HepG2 (cell line): ENCODE measurements around the gene VRK2. TPM values are rescaled to one million over a fixed set of nuclear protein-coding genes. Genes with fewer than 3 reads are reported as not detected.

Experiments
- ATAC-seq: fragments of 200-7000 bp; cut with Tn5 transposase; 3 replicates; pipeline ENCODE4 v1.9.1; 2020; ENCODE audit warnings: mild to moderate bottlenecking, moderate library complexity
- BruUV-seq: library from RNA; stranded (reverse); fragments of 400-500 nt; replicated peaks from 2 replicates; lab custom pipeline; 2021; lab: Mats Ljungman, UMichigan
- CTCF ChIA-PET: fragments of 300-600 bp; formaldehyde crosslinking; extraction: SDS; loops from one replicate; lab custom pipeline; 2021; ENCODE audit warnings: low total read pairs, inconsistent platforms, low intra/inter-chr PET ratio; lab: Yijun Ruan, JAX
- POLR2A ChIA-PET: fragments of 350-600 bp; sonication (Branson Sonifier 250); formaldehyde crosslinking; loops from one replicate; lab custom pipeline; 2020; ENCODE audit warnings: antibody characterized with exemption, inconsistent platforms; lab: Yijun Ruan, JAX
- DNase-seq: peaks from one replicate; pipeline ENCODE4 v3.0.0-alpha.2; 2015; ENCODE audit warnings: low spot score
- FAIRE-seq: peaks from 3 replicates; lab custom pipeline; 2011; peaks lifted over from hg19 to GRCh38; lab: Jason Lieb, UNC
- H2AFZ ChIP-seq: one replicate; pipeline ENCODE4 v1.6.1; 2011; ENCODE audit warnings: low read length, inconsistent platforms
- H3K27ac ChIP-seq: fragments of 300-600 bp; 3 replicates; pipeline ENCODE4 v1.8.0; 2011; ENCODE audit warnings: mixed run types, mild to moderate bottlenecking, mixed read lengths, low read length, inconsistent platforms; ENCODE audit not compliant: insufficient read depth; ENCODE audit errors: extremely low read length
- H3K27me3 ChIP-seq, 2 experiments: fragments of 200-600 bp in 1 of 2; 2 replicates in 1 of 2; 3 replicates in 1 of 2; pipeline versions ENCODE4 v1.6.0 to v1.8.0; 2011; ENCODE audit warnings: low read length in 2 of 2, mild to moderate bottlenecking in 2 of 2, moderate library complexity in 2 of 2, inconsistent platforms in 1 of 2; ENCODE audit not compliant: insufficient read depth in 2 of 2, control insufficient read depth in 1 of 2
- H3K36me3 ChIP-seq, 2 experiments: fragments of 200-600 bp in 1 of 2; replicated peaks in 1 of 2; 2 replicates in 1 of 2; 3 replicates in 1 of 2; pipeline versions ENCODE4 v1.5.1 to v1.8.0; 2011; ENCODE audit warnings: low read length in 2 of 2, inconsistent platforms in 1 of 2; ENCODE audit not compliant: insufficient read depth in 2 of 2, control insufficient read depth in 1 of 2
- H3K4me1 ChIP-seq: 2 replicates; pipeline ENCODE4 v1.5.1; 2012; ENCODE audit warnings: low read length, inconsistent platforms; ENCODE audit not compliant: insufficient read depth
- H3K4me2 ChIP-seq: 2 replicates; pipeline ENCODE4 v1.6.0; 2011; ENCODE audit warnings: low read depth, low read length, inconsistent platforms
- H3K4me3 ChIP-seq, 3 experiments: fragments of 200-600 bp in 1 of 3; sonication (generic), shearing (Covaris generic) in 1 of 3; replicated peaks in 1 of 3; 2 replicates each; pipeline ENCODE4 v1.5.1; 2011 to 2016; ENCODE audit warnings: low read length in 3 of 3, inconsistent platforms in 2 of 3, low read depth in 2 of 3, mild to moderate bottlenecking in 2 of 3, control low read depth in 1 of 3, mixed read lengths in 1 of 3; ENCODE audit not compliant: insufficient read depth in 1 of 3
- H3K79me2 ChIP-seq: one replicate; pipeline ENCODE4 v1.6.1; 2011; ENCODE audit warnings: low read length, inconsistent platforms; ENCODE audit not compliant: insufficient read depth
- H3K9ac ChIP-seq: 2 replicates; pipeline ENCODE4 v1.6.0; 2011; ENCODE audit warnings: mild to moderate bottlenecking, low read depth, low read length, inconsistent platforms; ENCODE audit not compliant: insufficient read depth
- H3K9me3 ChIP-seq: 2 replicates; pipeline ENCODE4 v1.5.1; 2012; ENCODE audit warnings: mild to moderate bottlenecking, low read length
- H4K20me1 ChIP-seq: 2 replicates; pipeline ENCODE4 v1.6.0; 2011; ENCODE audit warnings: inconsistent platforms, mild to moderate bottlenecking, low read length, moderate library complexity; ENCODE audit not compliant: insufficient read depth
- CEBPB ChIP-seq: IDR thresholded peaks from 2 replicates; pipeline ENCODE4 v1.6.1; 2011; ENCODE audit warnings: low read depth, low read length, improper control_type of control experiment, borderline replicate concordance
- FOXC1 ChIP-seq: sonication (generic); formaldehyde crosslinking; IDR thresholded peaks from 2 replicates; pipeline ENCODE4 v1.8.0; 2022; ENCODE audit warnings: mild to moderate bottlenecking, missing genetic modification reagents, borderline replicate concordance
- GFI1 ChIP-seq: sonication (generic); formaldehyde crosslinking; IDR thresholded peaks from 2 replicates; pipeline ENCODE4 v1.5.0; 2020; ENCODE audit warnings: missing genetic modification reagents, mild to moderate bottlenecking, borderline replicate concordance
- JUNB ChIP-seq: sonication (generic); formaldehyde crosslinking; IDR thresholded peaks from 2 replicates; pipeline ENCODE4 v1.8.0; 2022; ENCODE audit warnings: missing genetic modification reagents, mild to moderate bottlenecking, borderline replicate concordance
- MLLT10 ChIP-seq: sonication (generic); formaldehyde crosslinking; IDR thresholded peaks from 2 replicates; pipeline ENCODE4 v1.4.0; 2020; ENCODE audit warnings: missing genetic modification reagents
- PRPF4 ChIP-seq: fragments of 200-400 bp; formaldehyde crosslinking; IDR thresholded peaks from 2 replicates; pipeline ENCODE4 v1.6.1; 2016; ENCODE audit warnings: low read length, low read depth; ENCODE audit not compliant: poor library complexity, severe bottlenecking
- RAD51 ChIP-seq: fragments of 450-650 bp; IDR thresholded peaks from 2 replicates; pipeline ENCODE4 v1.6.1; 2016; ENCODE audit warnings: borderline replicate concordance
- ZKSCAN5 ChIP-seq: sonication (generic); formaldehyde crosslinking; IDR thresholded peaks from 2 replicates; pipeline ENCODE4 v1.5.1; 2020; ENCODE audit warnings: mild to moderate bottlenecking, missing genetic modification reagents
- WGBS: methylation state at CpG from one replicate; pipeline ENCODE4 v1.1.6; 2017; ENCODE audit warnings: low lambda C conversion rate; 5-methylcytosine and 5-hydroxymethylcytosine counted together
- in situ Hi-C: cut with HindIII; loops from 2 replicates; pipeline ENCODE4 v1.10.0; 2017; ENCODE audit warnings: low pct_unique_long_range_greater_than_20kb; ENCODE audit not compliant: extremely low pct_ligation_motif_present
- intact Hi-C: fragments of 100-400 bp; cut with micrococcal nuclease; formaldehyde crosslinking; loops from one replicate; pipeline ENCODE4 v1.10.0; 2022; ENCODE audit not compliant: unreplicated experiment
- polyA plus RNA-seq, 8 experiments: library from polyadenylated mRNA; depleted of rRNA in 3 of 8; stranded (reverse) in 7 of 8; unstranded in 1 of 8; fragments of >200 nt; fragmentation: Illumina TruSeq in 4 of 8; extraction: Trizol in 4 of 8; gene quantifications; 2 replicates each; pipeline versions ENCODE4 v1.2.1 to v1.2.3, GENCODE V29; 2011 to 2016; ENCODE audit warnings: low read depth in 4 of 8, missing spikeins in 1 of 8, mixed read lengths in 1 of 8; ENCODE audit not compliant: insufficient read depth in 1 of 8
- total RNA-seq, 5 experiments: library from RNA; depleted of rRNA; stranded (reverse); fragments of >200 nt; fragmentation: Illumina TruSeq; extraction: Trizol; gene quantifications; 2 replicates each; pipeline ENCODE4 v1.2.3, GENCODE V29; 2016; ENCODE audit warnings: low read depth in 1 of 5
- TF ChIP-seq, protein P1 (sequence below): sonication (generic); formaldehyde crosslinking; IDR thresholded peaks from 2 replicates; pipeline ENCODE4 v1.4.0; 2020; ENCODE audit warnings: missing genetic modification reagents
- TF ChIP-seq, protein P2 (sequence below): sonication (generic); formaldehyde crosslinking; IDR thresholded peaks from 2 replicates; pipeline ENCODE4 v1.4.0; 2020; ENCODE audit warnings: missing genetic modification reagents, low read depth, mild to moderate bottlenecking, borderline replicate concordance
- TF ChIP-seq, protein P3 (sequence below): sonication (generic); formaldehyde crosslinking; IDR thresholded peaks from 2 replicates; pipeline ENCODE4 v1.4.0; 2020; ENCODE audit warnings: missing genetic modification reagents

The VRK2 gene
- total and polyA plus RNA-seq, 2 of the 13 experiments (the other 11 are each of a cell fraction or from before 2014, with no cell fraction given): 13.3 to 29.1 TPM

DNA sequence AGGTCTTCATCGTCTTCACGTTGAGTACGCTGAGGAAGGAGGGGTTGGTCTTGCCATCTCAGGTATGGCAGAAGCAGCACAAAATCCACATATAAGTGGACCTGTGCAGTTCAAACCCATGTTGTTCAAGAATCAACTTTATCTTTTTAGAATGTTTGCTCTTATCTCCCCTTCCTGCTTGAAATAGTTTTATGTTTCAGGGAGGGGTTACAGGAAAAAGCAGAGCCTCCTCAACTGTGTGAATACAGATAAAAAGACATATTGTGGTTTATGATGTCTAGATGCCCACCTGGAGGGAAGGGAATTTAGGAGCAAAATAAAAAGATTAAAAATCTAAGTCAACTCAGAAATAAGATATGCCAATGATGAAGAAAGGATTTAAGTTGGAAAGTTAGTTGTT lies 75.9 kb downstream of the VRK2 start (continued):
- TF ChIP-seq FOXC1 (CRISPR knock-in tag) (no peak), PRPF4 (no peak), GFI1 (CRISPR knock-in tag) (no peak), ZKSCAN5 (no peak), JUNB (CRISPR knock-in tag) (no peak), MLLT10 (CRISPR knock-in tag) (no peak)
- TF ChIP-seq, protein P1, sequence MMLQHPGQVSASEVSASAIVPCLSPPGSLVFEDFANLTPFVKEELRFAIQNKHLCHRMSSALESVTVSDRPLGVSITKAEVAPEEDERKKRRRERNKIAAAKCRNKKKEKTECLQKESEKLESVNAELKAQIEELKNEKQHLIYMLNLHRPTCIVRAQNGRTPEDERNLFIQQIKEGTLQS (CRISPR knock-in tag): no peak

GRCh38 chr2:58127111-58127510 lies 80.5 kb downstream of the VRK2 start:
- H3K4me2 ChIP-seq: no peak overlapping the region
- no peak for ATAC-seq
- CTCF ChIA-PET: no interaction called here
- peaks cover 1 to 13% of the 10 kb centered on the region in 2 experiments; a peak in 2 of 5 replicates for H3K36me3 ChIP-seq
- no peak overlapping the region for H3K27ac ChIP-seq
- TF ChIP-seq CEBPB (peak; percentile 78), RAD51 (no peak)
- TF ChIP-seq, protein P2, sequence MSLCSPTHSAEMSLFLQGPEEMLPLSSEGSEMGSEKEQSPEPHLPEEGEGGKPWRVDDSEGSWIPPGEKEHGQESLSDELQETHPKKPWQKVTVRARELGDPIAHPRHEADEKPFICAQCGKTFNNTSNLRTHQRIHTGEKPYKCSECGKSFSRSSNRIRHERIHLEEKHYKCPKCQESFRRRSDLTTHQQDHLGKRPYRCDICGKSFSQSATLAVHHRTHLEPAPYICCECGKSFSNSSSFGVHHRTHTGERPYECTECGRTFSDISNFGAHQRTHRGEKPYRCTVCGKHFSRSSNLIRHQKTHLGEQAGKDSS (CRISPR knock-in tag): no peak
- TF ChIP-seq, protein P3, sequence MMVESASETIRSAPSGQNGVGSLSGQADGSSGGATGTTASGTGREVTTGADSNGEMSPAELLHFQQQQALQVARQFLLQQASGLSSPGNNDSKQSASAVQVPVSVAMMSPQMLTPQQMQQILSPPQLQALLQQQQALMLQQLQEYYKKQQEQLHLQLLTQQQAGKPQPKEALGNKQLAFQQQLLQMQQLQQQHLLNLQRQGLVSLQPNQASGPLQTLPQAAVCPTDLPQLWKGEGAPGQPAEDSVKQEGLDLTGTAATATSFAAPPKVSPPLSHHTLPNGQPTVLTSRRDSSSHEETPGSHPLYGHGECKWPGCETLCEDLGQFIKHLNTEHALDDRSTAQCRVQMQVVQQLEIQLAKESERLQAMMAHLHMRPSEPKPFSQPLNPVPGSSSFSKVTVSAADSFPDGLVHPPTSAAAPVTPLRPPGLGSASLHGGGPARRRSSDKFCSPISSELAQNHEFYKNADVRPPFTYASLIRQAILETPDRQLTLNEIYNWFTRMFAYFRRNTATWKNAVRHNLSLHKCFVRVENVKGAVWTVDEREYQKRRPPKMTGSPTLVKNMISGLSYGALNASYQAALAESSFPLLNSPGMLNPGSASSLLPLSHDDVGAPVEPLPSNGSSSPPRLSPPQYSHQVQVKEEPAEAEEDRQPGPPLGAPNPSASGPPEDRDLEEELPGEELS (CRISPR knock-in tag): no peak
- no peak for FAIRE-seq
- WGBS: 95% methylated on average over 3 of the region's 3 CpGs
- H3K9ac ChIP-seq: no peak overlapping the region
- POLR2A ChIA-PET: no interaction called here
- DNase-seq: no peak
- in situ Hi-C loops: no loop called here
- no peak overlapping the region for H2AFZ ChIP-seq
- H4K20me1 ChIP-seq: no peaks in the 10 kb centered on the region
- no TSS peak for BruUV-seq
- no peaks in the 10 kb centered on the region for H3K4me1 ChIP-seq
- H3K4me3 ChIP-seq: no peak overlapping the region
- no peaks in the 10 kb centered on the region for H3K9me3 ChIP-seq
- no peaks in the 10 kb centered on the region for H3K27me3 ChIP-seq
- intact Hi-C loops: no loop called here
- no peaks in the 10 kb centered on the region for H3K79me2 ChIP-seq
